Tibial nerve (tissue), 4 donors: ENCODE data around the gene TBC1D13.

Experiments used
- EP300 ChIP-seq, 2 donors: sonication (generic); formaldehyde crosslinking; IDR thresholded peaks; one replicate each; pipeline ENCODE4 v1.6.1; 2017; ENCODE audit warnings: antibody characterized with exemption in 2 of 2, mild to moderate bottlenecking in 1 of 2
- POLR2A ChIP-seq, 2 donors: fragments of 450-650 bp; IDR thresholded peaks; one replicate each; pipeline ENCODE4 v1.6.1; 2017; ENCODE audit warnings: antibody characterized with exemption in 2 of 2, mild to moderate bottlenecking in 2 of 2, moderate library complexity in 2 of 2
- TF ChIP-seq, protein P1 (sequence below), 5 experiments: fragments of 200-600 bp in 3 of 5; fragments of 450-650 bp in 2 of 5; sonication (generic) in 3 of 5; IDR thresholded peaks; one replicate each; pipeline ENCODE4 v1.5.1; 2016 to 2019; ENCODE audit warnings: antibody characterized with exemption in 5 of 5, mild to moderate bottlenecking in 3 of 5, moderate library complexity in 2 of 5

DNA sequence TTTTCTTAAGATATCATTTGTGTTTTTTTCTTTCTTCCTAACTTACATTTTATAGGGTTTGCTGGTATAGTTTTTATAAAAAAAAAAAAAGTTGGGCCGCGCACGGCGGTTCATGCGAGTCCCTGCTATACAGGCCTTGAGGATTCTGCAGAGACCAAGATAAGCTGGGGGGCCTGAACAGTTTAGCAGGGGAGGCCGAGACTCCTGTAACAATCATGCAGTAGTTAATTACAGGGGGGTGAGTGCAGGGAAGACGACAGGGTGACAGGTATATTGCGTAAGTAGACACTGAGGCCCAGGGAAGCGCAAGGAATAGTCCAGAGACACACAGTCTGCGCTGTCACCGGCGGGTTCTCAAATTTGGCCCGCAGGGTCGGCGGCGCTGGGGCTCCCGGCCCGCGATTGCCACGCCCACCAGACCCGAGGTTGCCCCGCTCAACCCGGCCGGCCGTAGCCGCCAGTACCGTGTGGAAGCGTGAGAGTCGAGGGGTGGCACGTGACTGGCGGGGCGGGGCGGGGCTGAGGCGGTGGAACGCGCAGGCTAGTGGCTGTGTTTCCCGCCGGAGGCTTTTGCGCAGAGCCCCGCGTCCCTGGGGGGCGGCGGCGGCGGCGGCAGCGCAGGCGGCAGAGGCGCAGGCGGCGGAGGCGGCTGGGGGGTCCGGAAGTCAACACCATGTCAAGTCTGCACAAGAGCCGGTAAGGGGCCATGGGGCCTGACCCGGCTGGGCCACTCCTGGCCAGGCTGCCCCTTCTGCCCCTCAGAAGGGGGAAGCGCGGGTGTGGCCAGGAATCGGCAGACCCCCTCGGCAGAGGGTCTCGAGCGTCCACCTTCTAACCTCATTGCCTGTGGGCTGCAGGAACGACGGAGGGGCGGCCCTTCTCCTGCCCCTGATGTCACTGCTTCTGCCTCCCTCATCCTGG, at the start of gene TBC1D13:
- TF ChIP-seq, protein P1, sequence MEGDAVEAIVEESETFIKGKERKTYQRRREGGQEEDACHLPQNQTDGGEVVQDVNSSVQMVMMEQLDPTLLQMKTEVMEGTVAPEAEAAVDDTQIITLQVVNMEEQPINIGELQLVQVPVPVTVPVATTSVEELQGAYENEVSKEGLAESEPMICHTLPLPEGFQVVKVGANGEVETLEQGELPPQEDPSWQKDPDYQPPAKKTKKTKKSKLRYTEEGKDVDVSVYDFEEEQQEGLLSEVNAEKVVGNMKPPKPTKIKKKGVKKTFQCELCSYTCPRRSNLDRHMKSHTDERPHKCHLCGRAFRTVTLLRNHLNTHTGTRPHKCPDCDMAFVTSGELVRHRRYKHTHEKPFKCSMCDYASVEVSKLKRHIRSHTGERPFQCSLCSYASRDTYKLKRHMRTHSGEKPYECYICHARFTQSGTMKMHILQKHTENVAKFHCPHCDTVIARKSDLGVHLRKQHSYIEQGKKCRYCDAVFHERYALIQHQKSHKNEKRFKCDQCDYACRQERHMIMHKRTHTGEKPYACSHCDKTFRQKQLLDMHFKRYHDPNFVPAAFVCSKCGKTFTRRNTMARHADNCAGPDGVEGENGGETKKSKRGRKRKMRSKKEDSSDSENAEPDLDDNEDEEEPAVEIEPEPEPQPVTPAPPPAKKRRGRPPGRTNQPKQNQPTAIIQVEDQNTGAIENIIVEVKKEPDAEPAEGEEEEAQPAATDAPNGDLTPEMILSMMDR (IDR thresholded peaks at IDR 0.05), result peak in 2 of 5 experiments; percentile 13 to 28
- TF ChIP-seq POLR2A (IDR thresholded peaks at IDR 0.05), result peak; percentile 38 to 63
- TF ChIP-seq EP300 (IDR thresholded peaks at IDR 0.05), result peak; percentile 37 to 81
